GM06990 (cell line): ENCODE results near the gene EFCAB11.

Experiments used
- DNase-seq: peaks from one replicate; pipeline ENCODE4 v3.0.0-alpha.2; 2011; ENCODE audit not compliant: insufficient read length; ENCODE audit errors: extremely low read depth
- H3K27me3 ChIP-seq: replicated peaks from 2 replicates; pipeline ENCODE4 v1.6.0; 2011; ENCODE audit warnings: low read length; ENCODE audit not compliant: control insufficient read depth, insufficient read depth
- H3K36me3 ChIP-seq: 2 replicates; pipeline ENCODE4 v1.5.1; 2011; ENCODE audit warnings: low read length; ENCODE audit not compliant: control insufficient read depth, insufficient read depth
- H3K4me3 ChIP-seq: replicated peaks from 2 replicates; pipeline ENCODE4 v1.5.1; 2011; ENCODE audit warnings: low read depth, mild to moderate bottlenecking, control low read depth, low read length
- TF ChIP-seq, protein P1 (sequence below): IDR thresholded peaks from 2 replicates; pipeline ENCODE4 v1.5.1; 2011; ENCODE audit warnings: low read length, control low read depth, mild to moderate bottlenecking, inconsistent platforms; ENCODE audit not compliant: insufficient read depth, poor library complexity, severe bottlenecking

The EFCAB11 gene

DNA sequence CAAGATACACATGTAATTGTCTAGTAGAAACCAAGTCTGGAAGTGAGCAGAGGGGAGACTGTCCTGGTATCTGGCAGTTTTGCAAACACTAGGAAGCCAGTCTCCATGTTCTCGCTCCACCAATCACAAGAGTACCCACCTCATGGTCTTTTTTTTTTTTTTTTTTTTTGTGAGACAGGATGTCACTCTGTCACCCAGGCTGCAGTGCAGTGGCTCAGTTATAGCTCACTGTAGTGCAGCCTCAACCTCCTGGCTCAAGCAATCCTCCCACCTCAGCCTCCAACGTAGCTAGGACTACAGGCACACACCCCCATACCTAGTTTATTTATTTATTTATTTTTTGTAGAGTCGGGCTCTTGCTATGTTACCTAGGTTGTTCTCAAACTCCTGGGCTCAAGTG lies 189.2 kb downstream of the EFCAB11 start:
- DNase-seq = no peak
- H3K36me3 ChIP-seq = no peaks in the 10 kb centered on the region
- TF ChIP-seq, protein P1, sequence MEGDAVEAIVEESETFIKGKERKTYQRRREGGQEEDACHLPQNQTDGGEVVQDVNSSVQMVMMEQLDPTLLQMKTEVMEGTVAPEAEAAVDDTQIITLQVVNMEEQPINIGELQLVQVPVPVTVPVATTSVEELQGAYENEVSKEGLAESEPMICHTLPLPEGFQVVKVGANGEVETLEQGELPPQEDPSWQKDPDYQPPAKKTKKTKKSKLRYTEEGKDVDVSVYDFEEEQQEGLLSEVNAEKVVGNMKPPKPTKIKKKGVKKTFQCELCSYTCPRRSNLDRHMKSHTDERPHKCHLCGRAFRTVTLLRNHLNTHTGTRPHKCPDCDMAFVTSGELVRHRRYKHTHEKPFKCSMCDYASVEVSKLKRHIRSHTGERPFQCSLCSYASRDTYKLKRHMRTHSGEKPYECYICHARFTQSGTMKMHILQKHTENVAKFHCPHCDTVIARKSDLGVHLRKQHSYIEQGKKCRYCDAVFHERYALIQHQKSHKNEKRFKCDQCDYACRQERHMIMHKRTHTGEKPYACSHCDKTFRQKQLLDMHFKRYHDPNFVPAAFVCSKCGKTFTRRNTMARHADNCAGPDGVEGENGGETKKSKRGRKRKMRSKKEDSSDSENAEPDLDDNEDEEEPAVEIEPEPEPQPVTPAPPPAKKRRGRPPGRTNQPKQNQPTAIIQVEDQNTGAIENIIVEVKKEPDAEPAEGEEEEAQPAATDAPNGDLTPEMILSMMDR = no peak
- H3K27me3 ChIP-seq = no peaks in the 10 kb centered on the region
- H3K4me3 ChIP-seq = no peak overlapping the region

DNA sequence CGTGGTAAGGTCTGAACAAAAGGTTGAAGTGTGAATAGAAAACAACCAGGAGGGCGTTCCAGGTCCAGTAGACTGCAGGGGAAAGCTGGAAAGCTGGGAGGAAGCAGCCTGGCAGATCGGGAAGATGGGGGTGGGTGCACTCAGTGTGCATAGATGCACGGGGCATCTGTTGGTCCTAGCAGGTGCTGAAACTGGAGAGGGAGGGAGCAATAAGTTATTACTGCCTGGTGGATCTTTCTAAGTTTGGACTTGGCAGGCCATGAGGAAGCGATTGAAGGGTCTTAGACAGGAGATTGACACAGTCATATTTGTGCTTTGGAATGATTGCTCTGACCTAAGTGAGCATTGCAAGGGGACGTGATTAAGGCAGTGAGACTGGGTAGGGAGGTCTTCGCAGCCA lies 194.4 kb downstream of the EFCAB11 start:
- DNase-seq = no peak
- no peaks in the 10 kb centered on the region for H3K27me3 ChIP-seq
- H3K4me3 ChIP-seq = no peak overlapping the region
- no peaks in the 10 kb centered on the region for H3K36me3 ChIP-seq
- TF ChIP-seq, protein P1 = no peak

DNA sequence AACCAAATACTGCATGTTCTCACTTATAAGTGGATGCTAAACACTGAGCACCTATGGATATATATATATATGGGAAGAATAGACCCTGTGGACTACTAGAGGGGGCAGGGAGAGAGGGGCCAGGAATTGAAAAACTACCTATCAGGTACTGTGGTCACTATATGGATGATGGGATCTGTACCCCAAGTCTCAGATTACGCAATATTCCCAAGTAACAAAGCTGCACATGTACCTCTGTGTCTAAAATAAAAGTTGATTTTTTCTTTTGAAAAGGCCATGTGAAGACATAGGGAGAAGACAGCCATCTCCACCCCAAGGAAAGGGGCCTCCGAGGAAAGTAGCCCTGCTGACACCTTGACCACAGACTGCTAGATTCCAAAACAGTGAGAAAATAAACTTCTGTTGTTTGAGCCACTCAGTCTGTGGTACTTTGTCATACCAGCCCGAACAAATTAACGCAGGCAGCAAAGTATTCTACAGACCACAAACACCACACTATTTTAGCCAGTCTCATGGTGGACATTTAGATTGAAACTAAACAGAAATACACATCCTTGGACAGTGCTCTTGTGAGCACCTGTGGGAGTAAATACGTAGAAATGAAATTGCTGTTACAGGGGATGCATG lies 197.1 kb downstream of the EFCAB11 start:
- H3K27me3 ChIP-seq = no peaks in the 10 kb centered on the region
- DNase-seq = no peak
- H3K4me3 ChIP-seq = no peak overlapping the region
- H3K36me3 ChIP-seq = no peaks in the 10 kb centered on the region
- TF ChIP-seq, protein P1 = no peak

DNA sequence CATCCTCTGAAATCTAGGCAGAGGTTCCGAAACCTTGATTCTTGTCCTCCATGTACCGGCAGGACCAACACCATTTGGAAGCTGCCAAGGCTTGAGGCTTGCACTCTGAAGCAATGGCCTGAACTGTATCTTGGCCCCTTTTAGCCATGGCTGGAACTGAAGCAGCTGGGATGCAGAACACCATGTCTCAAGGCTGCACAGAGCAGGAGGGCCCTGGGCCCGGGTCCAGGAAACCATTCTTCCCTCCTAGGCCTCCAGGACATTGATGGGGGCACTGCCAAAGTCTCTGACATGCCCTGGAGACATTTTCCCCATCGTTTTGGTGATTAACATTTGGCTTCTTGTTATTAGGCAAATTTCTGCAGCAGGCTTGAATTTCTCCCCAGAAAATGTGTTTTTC lies 198.7 kb downstream of the EFCAB11 start:
- Histone ChIP-seq H3K4me3 (no peak overlapping the region), H3K36me3 (no peaks in the 10 kb centered on the region), H3K27me3 (no peaks in the 10 kb centered on the region)
- TF ChIP-seq, protein P1 = no peak
- no peak for DNase-seq

DNA sequence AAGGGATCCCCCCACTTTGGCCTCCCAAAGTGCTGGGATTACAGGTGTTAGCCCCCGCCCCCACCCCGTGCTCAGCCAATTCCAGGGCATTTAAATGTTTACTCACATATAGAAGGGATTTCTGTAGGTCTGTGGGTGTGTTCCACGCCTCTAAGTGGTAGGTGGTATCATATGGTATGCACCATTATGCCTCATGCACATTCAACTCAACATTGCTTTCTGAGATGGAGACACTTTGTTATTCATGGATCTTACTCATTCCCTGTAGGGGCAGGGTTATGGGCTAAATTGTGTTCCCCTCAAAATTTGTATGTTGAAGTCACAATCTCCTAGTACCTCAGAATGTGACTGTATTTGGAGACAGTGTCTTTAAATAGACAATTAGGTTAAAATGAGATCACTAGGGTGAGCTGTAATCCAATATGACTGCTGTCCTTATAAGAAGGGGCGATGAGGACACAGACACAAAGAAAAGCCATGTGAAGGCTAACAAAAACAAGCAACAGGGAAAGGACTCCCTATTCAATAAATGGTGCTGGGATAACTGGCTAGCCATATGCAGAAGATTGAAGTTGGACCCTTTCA lies 200.6 kb downstream of the EFCAB11 start:
- TF ChIP-seq, protein P1 = no peak
- no peaks in the 10 kb centered on the region for H3K27me3 ChIP-seq
- no peak for DNase-seq
- H3K4me3 ChIP-seq = no peak overlapping the region
- no peaks in the 10 kb centered on the region for H3K36me3 ChIP-seq
